ENCODE results near the gene MYBPC2. TPM values are rescaled to one million over a fixed set of nuclear protein-coding genes. Genes with fewer than 3 reads are reported as not detected.
A peak's percentile ranks its signal among the peaks of the same experiment; 100 is the strongest.

MYBPC2 gene
- not detected for total RNA-seq
- long read RNA-seq, result 0 reads

- peak within 1 kb of the TSS; percentile 58 for H3K27ac ChIP-seq (replicated peaks)
- intact Hi-C loops (cut with micrococcal nuclease), result no loop called here
- H3K4me1 ChIP-seq, result peaks cover 27% of the 10 kb centered on the region
Measured at GRCh38 chr19:50432221-50433028, at the start of gene MYBPC2. TSS of gene MYBPC2 (plus strand) at chr19:50432892. CDS start at chr19:50432954, 62 bp downstream.

GRCh38 chr19:50383001-50383851 is 49.5 kb upstream of the MYBPC2 start:
- Histone ChIP-seq H3K27ac (replicated peaks) (peak overlapping the region; percentile 87), H3K9me3 (replicated peaks) (no peaks in the 10 kb centered on the region), H3K36me3 (peaks cover 47% of the 10 kb centered on the region), H3K4me3 (peak overlapping the region; percentile 79), H3K4me1 (peaks cover 51% of the 10 kb centered on the region), H3K27me3 (ENCODE audit: low read depth) (no peaks in the 10 kb centered on the region)
- intact Hi-C loops (cut with micrococcal nuclease), result no loop called here
- DNase-seq, result no peak
- TF ChIP-seq CTCF (IDR thresholded peaks at IDR 0.05; ENCODE audit: borderline replicate concordance), result no peak

More at GRCh38 chr19:50432221-50433028, at the start of gene MYBPC2:
- H3K36me3 ChIP-seq, result no peaks in the 10 kb centered on the region
- no peak for TF ChIP-seq CTCF (IDR thresholded peaks at IDR 0.05; ENCODE audit: borderline replicate concordance)
- H3K27me3 ChIP-seq (ENCODE audit: low read depth), result peaks cover 71% of the 10 kb centered on the region
- no peaks in the 10 kb centered on the region for H3K9me3 ChIP-seq (replicated peaks)
- DNase-seq, result no peak
- peak within 1 kb of the TSS; percentile 78 for H3K4me3 ChIP-seq

- peaks cover 42% of the 10 kb centered on the region for H3K4me1 ChIP-seq
- H3K4me3 ChIP-seq, result peak within 1 kb of the TSS; percentile 79
- DNase-seq, result peak; percentile 98
- H3K27me3 ChIP-seq (ENCODE audit: low read depth), result no peaks in the 10 kb centered on the region
- H3K36me3 ChIP-seq, result peaks cover 39% of the 10 kb centered on the region
- H3K9me3 ChIP-seq (replicated peaks), result no peaks in the 10 kb centered on the region
- intact Hi-C loops (cut with micrococcal nuclease), result no loop called here
- TF ChIP-seq CTCF (IDR thresholded peaks at IDR 0.05; ENCODE audit: borderline replicate concordance), result no peak
- peak within 1 kb of the TSS; percentile 87 for H3K27ac ChIP-seq (replicated peaks)
Measured at GRCh38 chr19:50383852-50384684, 48.6 kb upstream of the MYBPC2 start, which contains the start of gene POLD1. TSS of gene POLD1 (plus strand) at chr19:50384347. CDS start at chr19:50398852, 14,505 bp downstream.

GRCh38 chr19:50384685-50385535 is 47.8 kb upstream of the MYBPC2 start:
- H3K27ac ChIP-seq (replicated peaks), result peak overlapping the region; percentile 87
- intact Hi-C loops (cut with micrococcal nuclease), result no loop called here
- peaks cover 31% of the 10 kb centered on the region for H3K36me3 ChIP-seq
- peak overlapping the region; percentile 79 for H3K4me3 ChIP-seq
- H3K27me3 ChIP-seq (ENCODE audit: low read depth), result no peaks in the 10 kb centered on the region
- no peak for DNase-seq
- peaks cover 34% of the 10 kb centered on the region for H3K4me1 ChIP-seq
- no peaks in the 10 kb centered on the region for H3K9me3 ChIP-seq (replicated peaks)
- no peak for TF ChIP-seq CTCF (IDR thresholded peaks at IDR 0.05; ENCODE audit: borderline replicate concordance)
